ENCODE results near the gene SPART. TPM values are rescaled to one million over a fixed set of nuclear protein-coding genes. Genes with fewer than 3 reads are reported as not detected.

SPART gene
- polyA plus RNA-seq, 1 of the 3 experiments (the other 2 are of a cell fraction), result 4.8 TPM

DNA sequence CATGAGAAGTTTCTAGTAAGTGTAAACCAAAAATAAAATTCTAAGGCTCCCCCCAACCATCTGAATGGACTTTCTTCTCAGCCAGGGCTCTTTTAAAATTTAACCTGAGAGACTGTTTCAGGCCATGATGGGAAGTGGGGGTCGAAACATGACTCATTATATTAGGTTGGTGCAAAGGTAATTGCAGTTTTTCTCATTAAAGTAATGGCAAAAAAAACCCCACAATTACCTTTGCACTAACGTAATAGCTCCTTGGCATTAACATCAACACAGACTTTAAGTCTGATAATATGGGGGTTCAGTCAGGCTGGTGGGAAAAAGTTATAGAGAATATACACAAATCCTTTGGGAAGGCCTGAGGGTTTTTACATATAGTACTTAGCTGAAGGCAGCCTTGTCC, 9.4 kb upstream of the SPART start:
- no peaks in the 10 kb centered on the region for H3K9me3 ChIP-seq
- H3K36me3 ChIP-seq (replicated peaks in 1 of 2; ENCODE audit: control insufficient read depth in 1 of 2, insufficient read depth in 2 of 2, low read length in 1 of 2), result no peaks in the 10 kb centered on the region
- ChIA-PET CTCF (interaction anchor here (1.0 to 1.6 kb wide), 4 partner anchors 9 to 73 kb away, joined by 3 to 6 read pairs (median 4); no protein-coding TSS in a partner anchor), POLR2A (no interaction called here)
- no peak overlapping the region for H3K9ac ChIP-seq
- TF ChIP-seq NFIC (IDR thresholded peaks at IDR 0.05; ENCODE audit: borderline replicate concordance) (no peak), RCOR1 (IDR thresholded peaks at IDR 0.05; ENCODE audit: low read length) (no peak), RFX5 (IDR thresholded peaks at IDR 0.05; ENCODE audit: low read length) (no peak), TAF1 (IDR thresholded peaks at IDR 0.05; ENCODE audit: borderline replicate concordance, low read depth, low read length) (no peak), GATA2 (CRISPR knock-in tag; IDR thresholded peaks at IDR 0.05) (no peak), RXRA (IDR thresholded peaks at IDR 0.05; ENCODE audit: borderline replicate concordance, low read depth) (no peak), RAD21 (IDR thresholded peaks at IDR 0.05; ENCODE audit: low read length) (no peak), FOXJ3 (CRISPR knock-in tag; IDR thresholded peaks at IDR 0.05) (no peak), ZBTB33 (IDR thresholded peaks at IDR 0.05; ENCODE audit: borderline replicate concordance, low read depth) (no peak), EP300 (IDR thresholded peaks at IDR 0.05; ENCODE audit: borderline replicate concordance in 1 of 2, low read depth in 1 of 2, low read length in 1 of 2) (no peak), MEF2A (IDR thresholded peaks at IDR 0.05; ENCODE audit: borderline replicate concordance, low read depth) (no peak), TEAD4 (IDR thresholded peaks at IDR 0.05; ENCODE audit: borderline replicate concordance, insufficient read depth) (no peak), POLR2AphosphoS5 (IDR thresholded peaks at IDR 0.05; ENCODE audit: low read depth, low read length) (no peak), GABPA (IDR thresholded peaks at IDR 0.05; ENCODE audit: low read depth) (no peak), REST (IDR thresholded peaks at IDR 0.05; ENCODE audit: low read depth, low read length) (no peak), USF2 (IDR thresholded peaks at IDR 0.05; ENCODE audit: borderline replicate concordance, low read depth, low read length) (no peak), USF1 (IDR thresholded peaks at IDR 0.05; ENCODE audit: borderline replicate concordance, low read depth) (no peak), CHD2 (IDR thresholded peaks at IDR 0.05; ENCODE audit: low read length, partially characterized antibody) (no peak)
- TF ChIP-seq, protein P1, sequence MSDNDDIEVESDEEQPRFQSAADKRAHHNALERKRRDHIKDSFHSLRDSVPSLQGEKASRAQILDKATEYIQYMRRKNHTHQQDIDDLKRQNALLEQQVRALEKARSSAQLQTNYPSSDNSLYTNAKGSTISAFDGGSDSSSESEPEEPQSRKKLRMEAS (IDR thresholded peaks at IDR 0.05; ENCODE audit: low read depth), result no peak
- no peaks in the 10 kb centered on the region; a peak in 1 of 4 replicates for H3K4me1 ChIP-seq (ENCODE audit: control insufficient read depth in 1 of 2, insufficient read depth in 2 of 2, low read depth in 1 of 2, low read length in 1 of 2)
- H3K4me3 ChIP-seq (ENCODE audit: low read depth in 2 of 2, low read length in 1 of 2), result no peak overlapping the region
- H3F3A ChIP-seq (replicated peaks; ENCODE audit: insufficient read depth), result no peaks in the 10 kb centered on the region
- 53% methylated on average over 2 of the region's 2 CpGs for WGBS (ENCODE audit: low lambda C conversion rate)
- no peak for DNase-seq
- H3K9me2 ChIP-seq, result no peaks in the 10 kb centered on the region
- H3K27ac ChIP-seq (ENCODE audit: low read depth in 2 of 2, low read length in 1 of 2), result no peak overlapping the region
- H3K27me3 ChIP-seq (ENCODE audit: insufficient read depth), result no peaks in the 10 kb centered on the region; the same call in 1 of the 2 replicates
- no peaks in the 10 kb centered on the region for H3K79me2 ChIP-seq (ENCODE audit: insufficient read depth)
- H4K20me1 ChIP-seq (ENCODE audit: insufficient read depth), result no peaks in the 10 kb centered on the region
- no peak overlapping the region for H2AFZ ChIP-seq (ENCODE audit: low read depth)
- H3K4me2 ChIP-seq, result no peak overlapping the region

All from SK-N-SH (cell line).